Motor neuron (in vitro differentiated cells): ENCODE measurements around the gene NUDT4. TPM values are rescaled to one million over a fixed set of nuclear protein-coding genes. Genes with fewer than 3 reads are reported as not detected.

Experiments
- ATAC-seq, 8 experiments: fragments of 200-7000 bp; cut with Tn5 transposase; replicated peaks in 6 of 8; 2 replicates each; pipeline ENCODE4 v1.8.0; 2021; ENCODE audit warnings: mild to moderate bottlenecking in 8 of 8, moderate library complexity in 8 of 8
- H3K27ac ChIP-seq, 2 donors: fragments of 250-450 bp; sonication (Bioruptor Pico); 2 replicates each; pipeline ENCODE4 v1.9.0; 2021; ENCODE audit warnings: antibody characterized with exemption in 2 of 2, mild to moderate bottlenecking in 2 of 2, moderate library complexity in 1 of 2
- H3K4me1 ChIP-seq, 2 donors: fragments of 250-450 bp; sonication (Bioruptor Pico); replicated peaks in 1 of 2; 2 replicates each; pipeline ENCODE4 v1.6.1; 2021; ENCODE audit warnings: antibody characterized with exemption in 2 of 2, mild to moderate bottlenecking in 2 of 2, moderate library complexity in 1 of 2
- H3K4me3 ChIP-seq, 5 donors: fragments of 250-450 bp; sonication (Bioruptor Pico); 2 replicates each; pipeline ENCODE4 v1.9.0; 2021; ENCODE audit warnings: antibody characterized with exemption in 5 of 5, mild to moderate bottlenecking in 5 of 5, moderate library complexity in 4 of 5
- WGBS, 10 experiments: fragments of 450-650 bp; shearing (Covaris generic); methylation state at CpG; one replicate each; pipeline ENCODE4 v1.0.0; 2022; 5-methylcytosine and 5-hydroxymethylcytosine counted together
- in situ Hi-C, 9 experiments: fragments of 400-800 bp; cut with MboI; loops; one replicate each; pipeline ENCODE4 v1.15.0; 2021; ENCODE audit warnings: low sequenced_read_pairs in 9 of 9, low pct_unique_long_range_greater_than_20kb in 2 of 9; ENCODE audit not compliant: unreplicated experiment in 9 of 9
- total RNA-seq, 8 experiments: library from RNA; unstranded; fragments of 300-600 nt; gene quantifications; 2 replicates each; pipeline versions ENCODE4 v1.2.3 to v1.2.4, GENCODE V29; 2022

The NUDT4 gene
- total RNA-seq, 8 experiments from 2014 or later = 31.8 to 75.1 (median 39.7) TPM

DNA sequence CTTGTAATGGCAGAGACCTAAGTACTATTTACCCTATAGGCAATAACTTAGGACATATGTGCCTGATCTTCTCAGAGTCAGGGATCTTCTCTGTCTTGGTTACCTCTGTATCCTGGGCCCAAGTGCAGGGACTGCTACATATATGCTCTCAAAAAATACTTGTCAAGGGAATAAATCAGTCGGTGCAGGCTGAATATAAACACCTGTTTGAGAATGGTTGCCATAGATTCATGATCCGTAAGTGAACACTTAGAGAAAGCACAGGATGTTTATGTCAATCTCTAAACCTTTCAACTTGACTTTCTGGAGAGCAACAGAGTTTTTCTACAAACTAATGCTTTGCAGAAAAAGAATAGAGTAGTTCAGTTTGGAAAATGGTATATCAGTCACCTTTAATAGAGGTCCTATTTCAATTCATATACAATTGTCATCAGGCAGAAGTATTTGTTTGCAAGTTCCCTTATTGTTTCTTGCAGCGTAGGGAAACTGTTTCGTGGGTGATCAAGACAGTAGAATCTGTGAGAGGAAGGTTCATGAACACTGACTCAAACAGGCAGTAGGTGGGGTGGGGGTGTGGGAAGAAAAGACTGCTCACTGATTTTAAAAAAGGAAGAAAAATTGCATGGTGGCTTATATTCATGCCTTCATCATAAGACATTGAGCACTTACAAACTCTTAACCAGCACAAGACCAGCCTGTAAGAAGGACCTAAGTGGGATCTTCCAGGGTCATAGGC, 70.0 kb downstream of the NUDT4 start:
- in situ Hi-C loops = no loop called here
- WGBS, 10 experiments = 47 to 100% (median 85%) methylated on average over 1 to 4 of the region's 4 CpGs; no CpG with 5 or more reads in 1 of the 10 experiments
- H3K4me1 ChIP-seq = peaks cover 4 to 7% of the 10 kb centered on the region in 2 donors
- ATAC-seq = peak in 1 of 8 experiments; percentile 25
- H3K27ac ChIP-seq = no peak overlapping the region
- no peak overlapping the region for H3K4me3 ChIP-seq

- no peak overlapping the region for H3K27ac ChIP-seq
- in situ Hi-C loops = no loop called here
- WGBS, 10 experiments = 80 to 95% (median 86%) methylated on average over 1 to 5 of the region's 5 CpGs; no CpG with 5 or more reads in 3 of the 10 experiments
- ATAC-seq = peak in 1 of 8 experiments; percentile 16
- H3K4me1 ChIP-seq = no peaks in the 10 kb centered on the region
- no peak overlapping the region for H3K4me3 ChIP-seq
These were observed 71.1 kb downstream of the NUDT4 start for GRCh38 chr12:93448796-93449195.

DNA sequence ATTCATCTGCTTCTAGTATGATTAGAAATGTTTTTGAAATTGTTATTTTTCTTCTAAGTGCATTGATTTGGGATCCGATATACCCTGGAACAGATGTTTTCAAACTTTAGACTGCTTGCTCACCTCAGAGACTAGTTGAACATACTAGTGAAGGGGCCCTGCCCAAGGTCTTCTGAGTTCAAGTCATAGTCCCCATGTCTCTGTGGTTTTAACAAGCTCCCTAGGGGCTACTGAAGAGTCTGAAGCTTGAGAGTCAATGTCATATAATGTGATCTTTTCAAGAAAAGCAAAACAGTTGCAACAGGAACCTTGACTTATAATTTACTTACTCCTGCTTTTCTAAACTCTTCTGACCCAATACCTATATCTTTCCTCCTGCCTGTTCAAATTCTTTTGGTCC, 71.6 kb downstream of the NUDT4 start:
- in situ Hi-C loops = no loop called here
- Histone ChIP-seq H3K27ac (no peak overlapping the region), H3K4me1 (no peaks in the 10 kb centered on the region), H3K4me3 (no peak overlapping the region)
- WGBS, 10 experiments = 17 to 100% (median 72%) methylated on average over 1 of the region's 1 CpG; no CpG with 5 or more reads in 2 of the 10 experiments
- ATAC-seq = no peak

GRCh38 chr12:93451423-93452158, 73.9 kb downstream of the NUDT4 start:
- ATAC-seq = no peak
- Histone ChIP-seq H3K27ac (no peak overlapping the region), H3K4me3 (no peak overlapping the region), H3K4me1 (no peaks in the 10 kb centered on the region)
- 25 to 100% (median 79%) methylated on average over 1 to 3 of the region's 3 CpGs for WGBS, 10 experiments
- in situ Hi-C loops = no loop called here

DNA sequence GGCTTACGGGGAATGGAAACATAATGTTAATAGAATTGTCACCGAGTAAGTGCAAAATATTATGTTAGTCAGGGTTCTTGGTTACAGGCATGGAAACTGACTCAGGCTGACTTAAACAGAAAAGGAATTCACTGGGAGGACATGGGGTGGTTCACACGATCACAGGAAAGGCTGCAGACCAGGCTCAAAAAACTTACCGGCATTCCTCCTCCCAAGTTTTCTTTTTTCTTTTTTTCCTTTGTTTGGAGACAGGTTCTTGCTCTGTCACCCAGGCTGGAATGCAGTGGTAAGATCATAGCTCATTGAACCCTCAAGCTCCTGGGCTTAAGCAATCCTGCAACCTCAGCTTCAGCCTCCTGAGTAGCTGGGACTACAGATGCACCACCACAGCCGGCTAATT, 75.9 kb downstream of the NUDT4 start:
- Histone ChIP-seq H3K4me1 (no peaks in the 10 kb centered on the region), H3K27ac (no peak overlapping the region), H3K4me3 (no peak overlapping the region)
- 0 to 100% (median 80%) methylated on average over 1 to 5 of the region's 5 CpGs; no CpG with 5 or more reads in 1 of the 10 experiments for WGBS, 10 experiments
- ATAC-seq = no peak
- in situ Hi-C loops = no loop called here

- H3K4me1 ChIP-seq = peaks cover 0 to 7% of the 10 kb centered on the region in 2 donors
- H3K4me3 ChIP-seq = no peak overlapping the region
- WGBS, 10 experiments = 25 to 100% (median 83%) methylated on average over 1 to 2 of the region's 2 CpGs; no CpG with 5 or more reads in 1 of the 10 experiments
- H3K27ac ChIP-seq = no peak overlapping the region
- no peak for ATAC-seq
- in situ Hi-C loops = no loop called here
These were observed 78.4 kb downstream of the NUDT4 start for GRCh38 chr12:93456077-93456476.

Other genes with a start within 250 kb of the NUDT4 start
- gene UBE2N, start 64.0 kb downstream of the NUDT4 start, total RNA-seq = 100 to 1,000 TPM in 4 of 8 experiments, 10 to 100 TPM in 4; 62.2 to 129 (median 101) TPM
- gene MRPL42, start 89.6 kb downstream of the NUDT4 start, total RNA-seq = 100 to 1,000 TPM in 1 of 8 experiments, 10 to 100 TPM in 7; 61.0 to 105 (median 77.9) TPM
- 10 to 100 TPM in 5 of 8 experiments, 1 to 10 TPM in 2, under 1 TPM in 1; 0.87 to 25.5 (median 14.6) TPM for gene SOCS2, start 194.8 kb downstream of the NUDT4 start, total RNA-seq